ENCODE measurements around the gene PCCB.

The PCCB gene

GRCh38 chr3:136305879-136306278, 55.7 kb downstream of the PCCB start:
- TF ChIP-seq BACH2 (CRISPR knock-in tag; IDR thresholded peaks at IDR 0.05; ENCODE audit: borderline replicate concordance): no peak
- no peak for TF ChIP-seq ZFP3 (CRISPR knock-in tag; IDR thresholded peaks at IDR 0.05)
- TF ChIP-seq ESRRG (CRISPR knock-in tag; IDR thresholded peaks at IDR 0.05): no peak
- TF ChIP-seq ZC3H10 (CRISPR knock-in tag; IDR thresholded peaks at IDR 0.05): no peak
- TF ChIP-seq TCF4 (CRISPR knock-in tag; IDR thresholded peaks at IDR 0.05; ENCODE audit: borderline replicate concordance): no peak
- no peak for TF ChIP-seq TSHZ2 (CRISPR knock-in tag; IDR thresholded peaks at IDR 0.05)
- TF ChIP-seq CREB5 (CRISPR knock-in tag; IDR thresholded peaks at IDR 0.05; ENCODE audit: low read depth): no peak
- ATAC-seq: no peak

GRCh38 chr3:136311261-136311660, 61.1 kb downstream of the PCCB start:
- TF ChIP-seq ZNF8 (CRISPR knock-in tag; IDR thresholded peaks at IDR 0.05): no peak
- no peak for TF ChIP-seq BACH2 (CRISPR knock-in tag; IDR thresholded peaks at IDR 0.05; ENCODE audit: borderline replicate concordance)
- TF ChIP-seq CSDC2 (CRISPR knock-in tag; IDR thresholded peaks at IDR 0.05): no peak
- no peak for TF ChIP-seq TCF4 (CRISPR knock-in tag; IDR thresholded peaks at IDR 0.05; ENCODE audit: borderline replicate concordance)
- TF ChIP-seq ESRRG (CRISPR knock-in tag; IDR thresholded peaks at IDR 0.05): no peak
- TF ChIP-seq GLIS3 (CRISPR knock-in tag; IDR thresholded peaks at IDR 0.05): no peak
- no peak for TF ChIP-seq PPARA (CRISPR knock-in tag; IDR thresholded peaks at IDR 0.05; ENCODE audit: borderline replicate concordance)
- no peak for TF ChIP-seq ZC3H10 (CRISPR knock-in tag; IDR thresholded peaks at IDR 0.05)
- no peak for TF ChIP-seq OSR1 (CRISPR knock-in tag; IDR thresholded peaks at IDR 0.05)
- no peak for TF ChIP-seq TSHZ2 (CRISPR knock-in tag; IDR thresholded peaks at IDR 0.05)
- no peak for TF ChIP-seq CSRNP3 (CRISPR knock-in tag; IDR thresholded peaks at IDR 0.05)
- no peak for TF ChIP-seq TOX (CRISPR knock-in tag; IDR thresholded peaks at IDR 0.05; ENCODE audit: borderline replicate concordance)
- no peak for TF ChIP-seq SNAI2 (CRISPR knock-in tag; IDR thresholded peaks at IDR 0.05)
- TF ChIP-seq POU6F1 (CRISPR knock-in tag; IDR thresholded peaks at IDR 0.05; ENCODE audit: borderline replicate concordance, low read depth): no peak
- TF ChIP-seq PATZ1 (CRISPR knock-in tag; IDR thresholded peaks at IDR 0.05; ENCODE audit: borderline replicate concordance): no peak
- TF ChIP-seq ZNF70 (CRISPR knock-in tag; IDR thresholded peaks at IDR 0.05): no peak
- TF ChIP-seq RARB (CRISPR knock-in tag; IDR thresholded peaks at IDR 0.05): no peak
- no peak for TF ChIP-seq ARNTL (CRISPR knock-in tag; IDR thresholded peaks at IDR 0.05; ENCODE audit: borderline replicate concordance, low read depth)
- no peak for ATAC-seq
